SK-N-SH (cell line): ENCODE data around the gene CIBAR2. TPM values are rescaled to one million over a fixed set of nuclear protein-coding genes. Genes with fewer than 3 reads are reported as not detected.

Experiments
- CTCF ChIA-PET: fragments of 300-600, 350-600 bp; formaldehyde crosslinking; extraction: SDS; loops from one replicate; lab custom pipeline; 2021; lab: Yijun Ruan, JAX
- POLR2A ChIA-PET: fragments of 350-600 bp; sonication (Branson Sonifier 250); formaldehyde crosslinking; extraction: SDS; loops from one replicate; lab custom pipeline; 2020; ENCODE audit warnings: antibody characterized with exemption, inconsistent platforms; lab: Yijun Ruan, JAX
- DNase-seq: peaks from one replicate; pipeline ENCODE4 v3.0.0; 2012
- H2AFZ ChIP-seq: fragments of 200-600 bp; sonication (generic); 2 replicates; pipeline ENCODE4 v1.8.1; 2016; ENCODE audit warnings: antibody characterized with exemption, mild to moderate bottlenecking, low read depth
- H3F3A ChIP-seq: fragments of 200-600 bp; sonication (generic); replicated peaks from 2 replicates; pipeline ENCODE3; 2016; ENCODE audit warnings: antibody characterized with exemption, mild to moderate bottlenecking; ENCODE audit not compliant: insufficient read depth
- H3K27ac ChIP-seq, 2 experiments: fragments of 200-500 bp in 1 of 2; fragments of 200-600 bp in 1 of 2; sonication (Bioruptor generic) in 1 of 2; sonication (generic), shearing (Covaris generic) in 1 of 2; 2 replicates each; pipeline versions ENCODE4 v1.5.1 to v1.6.1; 2014 to 2016; ENCODE audit warnings: low read depth in 2 of 2, inconsistent platforms in 1 of 2, low read length in 1 of 2, mild to moderate bottlenecking in 1 of 2, mixed read lengths in 1 of 2
- H3K27me3 ChIP-seq: fragments of 200-600 bp; sonication (generic), shearing (Covaris generic); 2 replicates; pipeline ENCODE4 v1.6.1; 2016; ENCODE audit warnings: mixed run types; ENCODE audit not compliant: insufficient read depth
- H3K36me3 ChIP-seq, 2 experiments: fragments of 200-500 bp in 1 of 2; fragments of 200-600 bp in 1 of 2; sonication (Bioruptor generic) in 1 of 2; sonication (generic) in 1 of 2; replicated peaks in 1 of 2; 2 replicates each; pipeline versions ENCODE3 to v1.5.1; 2014 to 2016; ENCODE audit warnings: low read length in 1 of 2, mild to moderate bottlenecking in 1 of 2; ENCODE audit not compliant: insufficient read depth in 2 of 2, control insufficient read depth in 1 of 2
- H3K4me1 ChIP-seq, 2 experiments: fragments of 200-500 bp in 1 of 2; fragments of 200-600 bp in 1 of 2; sonication (Bioruptor generic) in 1 of 2; sonication (generic), shearing (Covaris generic) in 1 of 2; 2 replicates each; pipeline versions ENCODE4 v1.5.1 to v1.6.1; 2014 to 2016; ENCODE audit warnings: low read depth in 1 of 2, low read length in 1 of 2, mixed run types in 1 of 2; ENCODE audit not compliant: insufficient read depth in 2 of 2, control insufficient read depth in 1 of 2
- H3K4me2 ChIP-seq: fragments of 200-600 bp; sonication (generic), shearing (Covaris generic); 2 replicates; pipeline ENCODE4 v1.6.1; 2017; ENCODE audit warnings: mixed run types
- H3K4me3 ChIP-seq, 2 experiments: fragments of 200-500 bp in 1 of 2; fragments of 200-600 bp in 1 of 2; sonication (Bioruptor generic) in 1 of 2; sonication (generic), shearing (Covaris generic) in 1 of 2; 2 replicates each; pipeline versions ENCODE4 v1.5.1 to v1.8.1; 2014 to 2016; ENCODE audit warnings: low read depth in 2 of 2, inconsistent platforms in 1 of 2, low read length in 1 of 2, mild to moderate bottlenecking in 1 of 2, mixed read lengths in 1 of 2, moderate library complexity in 1 of 2
- H3K79me2 ChIP-seq: fragments of 200-600 bp; sonication (generic); 2 replicates; pipeline ENCODE4 v1.8.1; 2017; ENCODE audit warnings: mild to moderate bottlenecking; ENCODE audit not compliant: insufficient read depth
- H3K9ac ChIP-seq: fragments of 200-600 bp; sonication (generic); 2 replicates; pipeline ENCODE4 v1.6.1; 2017; ENCODE audit warnings: mixed run types
- H3K9me2 ChIP-seq: fragments of 200-600 bp; sonication (generic); 2 replicates; pipeline ENCODE4 v1.6.1; 2017; ENCODE audit warnings: mixed run types
- H3K9me3 ChIP-seq: fragments of 200-600 bp; sonication (generic); 2 replicates; pipeline ENCODE4 v1.6.1; 2017; ENCODE audit warnings: mixed run types, mild to moderate bottlenecking, moderate library complexity
- H4K20me1 ChIP-seq: fragments of 200-600 bp; sonication (generic); 2 replicates; pipeline ENCODE4 v1.6.1; 2017; ENCODE audit warnings: mild to moderate bottlenecking, mixed run types; ENCODE audit not compliant: insufficient read depth
- FOSL2 ChIP-seq: IDR thresholded peaks from 2 replicates; pipeline ENCODE4 v1.4.0; 2012; ENCODE audit warnings: low read depth, mild to moderate bottlenecking, moderate library complexity, borderline replicate concordance
- FOXM1 ChIP-seq: IDR thresholded peaks from 2 replicates; pipeline ENCODE4 v1.4.0; 2012; ENCODE audit warnings: low read depth, mild to moderate bottlenecking
- GABPA ChIP-seq: IDR thresholded peaks from 2 replicates; pipeline ENCODE4 v1.4.0; 2012; ENCODE audit warnings: low read depth, mild to moderate bottlenecking
- GATA2 ChIP-seq: sonication (generic); formaldehyde crosslinking; IDR thresholded peaks from 2 replicates; pipeline ENCODE4 v1.5.0; 2020; ENCODE audit warnings: mild to moderate bottlenecking, missing genetic modification reagents
- MEF2A ChIP-seq: IDR thresholded peaks from 2 replicates; pipeline ENCODE4 v1.4.0; 2012; ENCODE audit warnings: low read depth, borderline replicate concordance
- MXI1 ChIP-seq: IDR thresholded peaks from 2 replicates; pipeline ENCODE4 v1.6.1; 2012; ENCODE audit warnings: mild to moderate bottlenecking, low read depth, low read length, improper control_type of control experiment
- NFIC ChIP-seq: IDR thresholded peaks from 2 replicates; pipeline ENCODE4 v1.4.0; 2012; ENCODE audit warnings: borderline replicate concordance
- NRF1 ChIP-seq: IDR thresholded peaks from 2 replicates; pipeline ENCODE4 v1.6.1; 2012; ENCODE audit warnings: low read depth, mild to moderate bottlenecking, low read length
- RCOR1 ChIP-seq: fragments of 150-350 bp; IDR thresholded peaks from 2 replicates; pipeline ENCODE4 v1.6.1; 2017; ENCODE audit warnings: antibody characterized with exemption, low read length
- SMC3 ChIP-seq: IDR thresholded peaks from 2 replicates; pipeline ENCODE4 v1.6.1; 2012; ENCODE audit warnings: low read depth, low read length, improper control_type of control experiment
- TAF1 ChIP-seq: IDR thresholded peaks from 2 replicates; pipeline ENCODE4 v1.6.1; 2012; ENCODE audit warnings: low read depth, mild to moderate bottlenecking, low read length, moderate library complexity, borderline replicate concordance
- TCF12 ChIP-seq: IDR thresholded peaks from 2 replicates; pipeline ENCODE4 v1.4.0; 2012
- WGBS: methylation state at CpG from one replicate; pipeline ENCODE4 v1.1.6; 2017; ENCODE audit warnings: low lambda C conversion rate; 5-methylcytosine and 5-hydroxymethylcytosine counted together
- polyA plus RNA-seq, 3 experiments: library from polyadenylated mRNA; depleted of rRNA; stranded (reverse); fragments of >200 nt; gene quantifications; 2 replicates each; pipeline ENCODE4 v1.2.3, GENCODE V29; 2012
- TF ChIP-seq, protein P1 (sequence below): IDR thresholded peaks from 2 replicates; pipeline ENCODE4 v1.4.0; 2012; ENCODE audit warnings: low read depth
- TF ChIP-seq, protein P2 (sequence below): IDR thresholded peaks from 2 replicates; pipeline ENCODE4 v1.6.1; 2012; ENCODE audit warnings: mild to moderate bottlenecking, low read depth, low read length, moderate library complexity
- TF ChIP-seq, protein P3 (sequence below): IDR thresholded peaks from 2 replicates; pipeline ENCODE4; 2012
- TF ChIP-seq, protein P4 (sequence below): IDR thresholded peaks from 2 replicates; pipeline ENCODE4 v1.4.0; 2012; ENCODE audit warnings: low read depth, borderline replicate concordance
- TF ChIP-seq, protein P5 (sequence below): fragments of 150-350 bp; IDR thresholded peaks from 2 replicates; pipeline ENCODE4 v1.6.1; 2016; ENCODE audit warnings: mild to moderate bottlenecking, low read depth, low read length
- TF ChIP-seq, protein P6 (sequence below): IDR thresholded peaks from 2 replicates; pipeline ENCODE4 v1.4.0; 2012; ENCODE audit warnings: low read depth, borderline replicate concordance
- TF ChIP-seq, protein P7 (sequence below): fragments of 150-350 bp; IDR thresholded peaks from 2 replicates; pipeline ENCODE4 v1.6.1; 2017; ENCODE audit warnings: antibody characterized with exemption, low read length, low read depth, borderline replicate concordance
- TF ChIP-seq, protein P8 (sequence below): fragments of 200-600 bp; sonication (generic); IDR thresholded peaks from 2 replicates; pipeline ENCODE4 v1.6.1; 2017; ENCODE audit warnings: antibody characterized with exemption, mild to moderate bottlenecking, moderate library complexity

The CIBAR2 gene
- polyA plus RNA-seq, 1 of the 3 experiments (the other 2 are of a cell fraction) = 0.15 TPM

DNA sequence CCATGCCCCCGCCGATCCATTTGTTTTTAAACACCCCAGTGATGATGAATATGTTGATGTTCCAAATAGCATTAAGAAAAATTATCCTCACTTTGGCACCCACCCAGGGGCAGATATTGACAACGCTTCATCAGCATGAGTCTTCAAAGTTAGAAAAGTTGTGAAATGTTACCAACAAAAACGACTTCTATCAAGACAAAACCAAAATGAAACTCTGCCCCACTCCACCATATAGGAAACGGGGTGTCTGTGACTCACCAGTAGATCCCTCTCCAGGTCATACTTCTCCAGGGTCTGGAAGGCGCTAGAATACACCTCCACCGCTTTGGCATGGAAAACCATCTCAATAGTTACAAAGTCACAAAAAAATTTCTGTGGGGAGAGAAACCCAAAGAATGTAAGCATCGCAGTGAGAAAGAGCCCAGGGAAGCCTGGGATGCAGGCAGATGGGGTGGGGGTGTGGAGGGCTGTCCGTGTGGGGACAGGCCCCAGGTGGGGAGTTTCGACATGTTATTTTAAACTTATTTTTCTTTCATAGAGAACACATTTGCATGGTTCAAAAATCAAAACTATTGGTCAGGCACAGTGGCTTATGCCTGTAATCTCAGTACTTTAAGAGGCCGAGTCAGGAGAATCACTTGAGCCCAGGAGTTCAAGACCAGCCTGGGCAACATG is 10.2 kb downstream of the CIBAR2 start:
- H3K27ac ChIP-seq = no peak overlapping the region
- H3K27me3 ChIP-seq = peaks cover 3% of the 10 kb centered on the region; the same call in 1 of the 2 replicates
- H3K9me3 ChIP-seq = no peaks in the 10 kb centered on the region
- no peak overlapping the region for H3K9ac ChIP-seq
- TF ChIP-seq, protein P1, sequence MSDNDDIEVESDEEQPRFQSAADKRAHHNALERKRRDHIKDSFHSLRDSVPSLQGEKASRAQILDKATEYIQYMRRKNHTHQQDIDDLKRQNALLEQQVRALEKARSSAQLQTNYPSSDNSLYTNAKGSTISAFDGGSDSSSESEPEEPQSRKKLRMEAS = no peak
- TF ChIP-seq, protein P2, sequence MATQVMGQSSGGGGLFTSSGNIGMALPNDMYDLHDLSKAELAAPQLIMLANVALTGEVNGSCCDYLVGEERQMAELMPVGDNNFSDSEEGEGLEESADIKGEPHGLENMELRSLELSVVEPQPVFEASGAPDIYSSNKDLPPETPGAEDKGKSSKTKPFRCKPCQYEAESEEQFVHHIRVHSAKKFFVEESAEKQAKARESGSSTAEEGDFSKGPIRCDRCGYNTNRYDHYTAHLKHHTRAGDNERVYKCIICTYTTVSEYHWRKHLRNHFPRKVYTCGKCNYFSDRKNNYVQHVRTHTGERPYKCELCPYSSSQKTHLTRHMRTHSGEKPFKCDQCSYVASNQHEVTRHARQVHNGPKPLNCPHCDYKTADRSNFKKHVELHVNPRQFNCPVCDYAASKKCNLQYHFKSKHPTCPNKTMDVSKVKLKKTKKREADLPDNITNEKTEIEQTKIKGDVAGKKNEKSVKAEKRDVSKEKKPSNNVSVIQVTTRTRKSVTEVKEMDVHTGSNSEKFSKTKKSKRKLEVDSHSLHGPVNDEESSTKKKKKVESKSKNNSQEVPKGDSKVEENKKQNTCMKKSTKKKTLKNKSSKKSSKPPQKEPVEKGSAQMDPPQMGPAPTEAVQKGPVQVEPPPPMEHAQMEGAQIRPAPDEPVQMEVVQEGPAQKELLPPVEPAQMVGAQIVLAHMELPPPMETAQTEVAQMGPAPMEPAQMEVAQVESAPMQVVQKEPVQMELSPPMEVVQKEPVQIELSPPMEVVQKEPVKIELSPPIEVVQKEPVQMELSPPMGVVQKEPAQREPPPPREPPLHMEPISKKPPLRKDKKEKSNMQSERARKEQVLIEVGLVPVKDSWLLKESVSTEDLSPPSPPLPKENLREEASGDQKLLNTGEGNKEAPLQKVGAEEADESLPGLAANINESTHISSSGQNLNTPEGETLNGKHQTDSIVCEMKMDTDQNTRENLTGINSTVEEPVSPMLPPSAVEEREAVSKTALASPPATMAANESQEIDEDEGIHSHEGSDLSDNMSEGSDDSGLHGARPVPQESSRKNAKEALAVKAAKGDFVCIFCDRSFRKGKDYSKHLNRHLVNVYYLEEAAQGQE = no peak
- TF ChIP-seq, protein P3, sequence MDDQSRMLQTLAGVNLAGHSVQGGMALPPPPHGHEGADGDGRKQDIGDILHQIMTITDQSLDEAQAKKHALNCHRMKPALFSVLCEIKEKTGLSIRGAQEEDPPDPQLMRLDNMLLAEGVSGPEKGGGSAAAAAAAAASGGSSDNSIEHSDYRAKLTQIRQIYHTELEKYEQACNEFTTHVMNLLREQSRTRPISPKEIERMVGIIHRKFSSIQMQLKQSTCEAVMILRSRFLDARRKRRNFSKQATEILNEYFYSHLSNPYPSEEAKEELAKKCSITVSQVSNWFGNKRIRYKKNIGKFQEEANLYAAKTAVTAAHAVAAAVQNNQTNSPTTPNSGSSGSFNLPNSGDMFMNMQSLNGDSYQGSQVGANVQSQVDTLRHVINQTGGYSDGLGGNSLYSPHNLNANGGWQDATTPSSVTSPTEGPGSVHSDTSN = no peak
- TF ChIP-seq MXI1 (no peak), GATA2 (CRISPR knock-in tag) (no peak), NRF1 (no peak), MEF2A (no peak), FOXM1 (no peak), GABPA (no peak), FOSL2 (no peak), RCOR1 (no peak), TCF12 (no peak), NFIC (no peak), TAF1 (no peak), SMC3 (no peak)
- TF ChIP-seq, protein P4, sequence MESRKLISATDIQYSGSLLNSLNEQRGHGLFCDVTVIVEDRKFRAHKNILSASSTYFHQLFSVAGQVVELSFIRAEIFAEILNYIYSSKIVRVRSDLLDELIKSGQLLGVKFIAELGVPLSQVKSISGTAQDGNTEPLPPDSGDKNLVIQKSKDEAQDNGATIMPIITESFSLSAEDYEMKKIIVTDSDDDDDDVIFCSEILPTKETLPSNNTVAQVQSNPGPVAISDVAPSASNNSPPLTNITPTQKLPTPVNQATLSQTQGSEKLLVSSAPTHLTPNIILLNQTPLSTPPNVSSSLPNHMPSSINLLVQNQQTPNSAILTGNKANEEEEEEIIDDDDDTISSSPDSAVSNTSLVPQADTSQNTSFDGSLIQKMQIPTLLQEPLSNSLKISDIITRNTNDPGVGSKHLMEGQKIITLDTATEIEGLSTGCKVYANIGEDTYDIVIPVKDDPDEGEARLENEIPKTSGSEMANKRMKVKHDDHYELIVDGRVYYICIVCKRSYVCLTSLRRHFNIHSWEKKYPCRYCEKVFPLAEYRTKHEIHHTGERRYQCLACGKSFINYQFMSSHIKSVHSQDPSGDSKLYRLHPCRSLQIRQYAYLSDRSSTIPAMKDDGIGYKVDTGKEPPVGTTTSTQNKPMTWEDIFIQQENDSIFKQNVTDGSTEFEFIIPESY = no peak
- TF ChIP-seq, protein P5, sequence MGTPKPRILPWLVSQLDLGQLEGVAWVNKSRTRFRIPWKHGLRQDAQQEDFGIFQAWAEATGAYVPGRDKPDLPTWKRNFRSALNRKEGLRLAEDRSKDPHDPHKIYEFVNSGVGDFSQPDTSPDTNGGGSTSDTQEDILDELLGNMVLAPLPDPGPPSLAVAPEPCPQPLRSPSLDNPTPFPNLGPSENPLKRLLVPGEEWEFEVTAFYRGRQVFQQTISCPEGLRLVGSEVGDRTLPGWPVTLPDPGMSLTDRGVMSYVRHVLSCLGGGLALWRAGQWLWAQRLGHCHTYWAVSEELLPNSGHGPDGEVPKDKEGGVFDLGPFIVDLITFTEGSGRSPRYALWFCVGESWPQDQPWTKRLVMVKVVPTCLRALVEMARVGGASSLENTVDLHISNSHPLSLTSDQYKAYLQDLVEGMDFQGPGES = no peak
- TF ChIP-seq, protein P6, sequence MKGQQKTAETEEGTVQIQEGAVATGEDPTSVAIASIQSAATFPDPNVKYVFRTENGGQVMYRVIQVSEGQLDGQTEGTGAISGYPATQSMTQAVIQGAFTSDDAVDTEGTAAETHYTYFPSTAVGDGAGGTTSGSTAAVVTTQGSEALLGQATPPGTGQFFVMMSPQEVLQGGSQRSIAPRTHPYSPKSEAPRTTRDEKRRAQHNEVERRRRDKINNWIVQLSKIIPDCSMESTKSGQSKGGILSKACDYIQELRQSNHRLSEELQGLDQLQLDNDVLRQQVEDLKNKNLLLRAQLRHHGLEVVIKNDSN = no peak
- TF ChIP-seq, protein P7, sequence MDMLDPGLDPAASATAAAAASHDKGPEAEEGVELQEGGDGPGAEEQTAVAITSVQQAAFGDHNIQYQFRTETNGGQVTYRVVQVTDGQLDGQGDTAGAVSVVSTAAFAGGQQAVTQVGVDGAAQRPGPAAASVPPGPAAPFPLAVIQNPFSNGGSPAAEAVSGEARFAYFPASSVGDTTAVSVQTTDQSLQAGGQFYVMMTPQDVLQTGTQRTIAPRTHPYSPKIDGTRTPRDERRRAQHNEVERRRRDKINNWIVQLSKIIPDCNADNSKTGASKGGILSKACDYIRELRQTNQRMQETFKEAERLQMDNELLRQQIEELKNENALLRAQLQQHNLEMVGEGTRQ = no peak
- TF ChIP-seq, protein P8, sequence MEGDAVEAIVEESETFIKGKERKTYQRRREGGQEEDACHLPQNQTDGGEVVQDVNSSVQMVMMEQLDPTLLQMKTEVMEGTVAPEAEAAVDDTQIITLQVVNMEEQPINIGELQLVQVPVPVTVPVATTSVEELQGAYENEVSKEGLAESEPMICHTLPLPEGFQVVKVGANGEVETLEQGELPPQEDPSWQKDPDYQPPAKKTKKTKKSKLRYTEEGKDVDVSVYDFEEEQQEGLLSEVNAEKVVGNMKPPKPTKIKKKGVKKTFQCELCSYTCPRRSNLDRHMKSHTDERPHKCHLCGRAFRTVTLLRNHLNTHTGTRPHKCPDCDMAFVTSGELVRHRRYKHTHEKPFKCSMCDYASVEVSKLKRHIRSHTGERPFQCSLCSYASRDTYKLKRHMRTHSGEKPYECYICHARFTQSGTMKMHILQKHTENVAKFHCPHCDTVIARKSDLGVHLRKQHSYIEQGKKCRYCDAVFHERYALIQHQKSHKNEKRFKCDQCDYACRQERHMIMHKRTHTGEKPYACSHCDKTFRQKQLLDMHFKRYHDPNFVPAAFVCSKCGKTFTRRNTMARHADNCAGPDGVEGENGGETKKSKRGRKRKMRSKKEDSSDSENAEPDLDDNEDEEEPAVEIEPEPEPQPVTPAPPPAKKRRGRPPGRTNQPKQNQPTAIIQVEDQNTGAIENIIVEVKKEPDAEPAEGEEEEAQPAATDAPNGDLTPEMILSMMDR = no peak
- no peak overlapping the region for H3K4me3 ChIP-seq
- DNase-seq = no peak
- H3K4me2 ChIP-seq = no peak overlapping the region
- H2AFZ ChIP-seq = no peak overlapping the region
- H3K4me1 ChIP-seq = no peaks in the 10 kb centered on the region
- CTCF ChIA-PET = interaction anchor here (1.0 to 1.9 kb wide), 2 partner anchors 13 kb away, joined by 3 to 8 read pairs; no protein-coding TSS in a partner anchor
- H3K9me2 ChIP-seq = no peaks in the 10 kb centered on the region
- POLR2A ChIA-PET = no interaction called here
- H3K79me2 ChIP-seq = no peaks in the 10 kb centered on the region
- H4K20me1 ChIP-seq = no peaks in the 10 kb centered on the region
- no peaks in the 10 kb centered on the region for H3F3A ChIP-seq
- H3K36me3 ChIP-seq = no peaks in the 10 kb centered on the region
- WGBS = 87% methylated on average over 11 of the region's 11 CpGs
